H1 (cell line): ENCODE data around the gene PAXIP1. TPM values are rescaled to one million over a fixed set of nuclear protein-coding genes. Genes with fewer than 3 reads are reported as not detected.

Source experiments
- CTCF ChIA-PET: fragments of 300-600 bp; sonication (Branson Sonifier 250); formaldehyde crosslinking; loops from one replicate; lab custom pipeline; 2021; ENCODE audit not compliant: partially characterized antibody; lab: Charles Lee
- POLR2A ChIA-PET: fragments of 300-600 bp; sonication (Branson Sonifier 250); formaldehyde crosslinking; loops from one replicate; lab custom pipeline; 2021; ENCODE audit warnings: inconsistent platforms; ENCODE audit not compliant: partially characterized antibody; lab: Charles Lee
- DNase-seq, 2 experiments: peaks; one replicate each; pipeline versions ENCODE4 v3.0.0 to v3.0.0-alpha.2; 2010 to 2022; ENCODE audit warnings: low spot score in 2 of 2, low read depth in 1 of 2, mixed read lengths in 1 of 2
- FAIRE-seq: peaks from 2 replicates; lab custom pipeline; 2011; peaks lifted over from hg19 to GRCh38; lab: Jason Lieb, UNC
- H2AFZ ChIP-seq: 2 replicates; pipeline ENCODE4 v1.8.1; 2012; ENCODE audit warnings: low read length, inconsistent platforms
- H2AK5ac ChIP-seq: 2 replicates; pipeline ENCODE4 v1.6.1; 2013; ENCODE audit warnings: low read depth, low read length
- H2BK120ac ChIP-seq: replicated peaks from 2 replicates; pipeline ENCODE3; 2013; ENCODE audit warnings: low read depth, low read length, inconsistent platforms
- H2BK12ac ChIP-seq: 2 replicates; pipeline ENCODE4 v1.6.1; 2013; ENCODE audit warnings: low read depth, low read length
- H2BK15ac ChIP-seq: 2 replicates; pipeline ENCODE4 v1.6.1; 2013; ENCODE audit warnings: low read length
- H2BK20ac ChIP-seq: 2 replicates; pipeline ENCODE4 v1.6.1; 2013; ENCODE audit warnings: low read length
- H2BK5ac ChIP-seq: 2 replicates; pipeline ENCODE4 v1.6.1; 2013; ENCODE audit warnings: low read depth, low read length
- H3K14ac ChIP-seq: 2 replicates; pipeline ENCODE4 v1.6.1; 2013; ENCODE audit warnings: inconsistent platforms; ENCODE audit not compliant: insufficient read length
- H3K18ac ChIP-seq: 2 replicates; pipeline ENCODE4 v1.6.1; 2013; ENCODE audit warnings: low read length; ENCODE audit errors: extremely low read depth
- H3K23ac ChIP-seq: 2 replicates; pipeline ENCODE4 v1.6.1; 2013; ENCODE audit warnings: inconsistent platforms; ENCODE audit not compliant: insufficient read length
- H3K23me2 ChIP-seq: 2 replicates; pipeline ENCODE4 v1.6.1; 2013; ENCODE audit warnings: low read depth, low read length
- H3K27ac ChIP-seq: 2 replicates; pipeline ENCODE4 v1.6.1; 2011; ENCODE audit warnings: low read depth, low read length, inconsistent platforms
- H3K27me3 ChIP-seq, 4 experiments: replicated peaks in 1 of 4; 1 replicate in 1 of 4; 2 replicates in 3 of 4; pipeline versions ENCODE4 v1.6.1 to v1.8.1; 2011 to 2013; ENCODE audit warnings: low read length in 3 of 4, mild to moderate bottlenecking in 3 of 4, inconsistent platforms in 2 of 4, mixed read lengths in 2 of 4, moderate library complexity in 1 of 4; ENCODE audit not compliant: control insufficient read depth in 3 of 4, insufficient read depth in 3 of 4; ENCODE audit errors: extremely low read depth in 1 of 4
- H3K36me3 ChIP-seq, 4 experiments: 2 replicates each; pipeline versions ENCODE4 v1.6.1 to v1.8.1; 2011 to 2013; ENCODE audit warnings: mild to moderate bottlenecking in 4 of 4, low read length in 3 of 4, moderate library complexity in 2 of 4, control low read depth in 1 of 4, inconsistent platforms in 1 of 4; ENCODE audit not compliant: insufficient read depth in 4 of 4, control insufficient read depth in 2 of 4
- H3K4ac ChIP-seq: replicated peaks from 2 replicates; pipeline ENCODE3; 2013; ENCODE audit warnings: low read length, low read depth, mixed read lengths, inconsistent platforms; ENCODE audit not compliant: insufficient read length
- H3K4me1 ChIP-seq, 4 experiments: replicated peaks in 1 of 4; 1 replicate in 1 of 4; 2 replicates in 3 of 4; pipeline versions ENCODE4 v1.6.1 to v1.8.1; 2011 to 2013; ENCODE audit warnings: low read length in 3 of 4, inconsistent platforms in 2 of 4, mixed read lengths in 1 of 4; ENCODE audit not compliant: insufficient read depth in 4 of 4, control insufficient read depth in 3 of 4
- H3K4me2 ChIP-seq, 2 experiments: 2 replicates each; pipeline versions ENCODE4 v1.6.1 to v1.8.1; 2011 to 2013; ENCODE audit warnings: low read depth in 2 of 2, low read length in 2 of 2, control low read depth in 1 of 2, inconsistent platforms in 1 of 2, mild to moderate bottlenecking in 1 of 2; ENCODE audit not compliant: insufficient read depth in 1 of 2
- H3K4me3 ChIP-seq, 4 experiments: fragments of 200-600, 300-600 bp in 1 of 4; sonication (generic), shearing (Covaris generic), sonication (Bioruptor Twin) in 1 of 4; 2 replicates each; pipeline versions ENCODE4 v1.5.1 to v1.8.1; 2011 to 2016; ENCODE audit warnings: low read length in 4 of 4, low read depth in 3 of 4, control low read depth in 2 of 4, inconsistent platforms in 2 of 4, mild to moderate bottlenecking in 2 of 4, mixed read lengths in 1 of 4, moderate library complexity in 1 of 4; ENCODE audit not compliant: insufficient read depth in 2 of 4; ENCODE audit errors: extremely low read depth in 1 of 4
- H3K56ac ChIP-seq: replicated peaks from 2 replicates; pipeline ENCODE3; 2013; ENCODE audit warnings: low read depth, mild to moderate bottlenecking, mixed read lengths, low read length, inconsistent platforms; ENCODE audit not compliant: insufficient read length
- H3K79me1 ChIP-seq: 2 replicates; pipeline ENCODE4 v1.6.1; 2013; ENCODE audit warnings: low read depth, low read length, control low read depth
- H3K79me2 ChIP-seq, 2 experiments: 2 replicates each; pipeline versions ENCODE4 v1.6.1 to v1.8.1; 2012 to 2013; ENCODE audit warnings: low read length in 2 of 2, mild to moderate bottlenecking in 2 of 2, inconsistent platforms in 1 of 2; ENCODE audit not compliant: insufficient read depth in 2 of 2, control insufficient read depth in 1 of 2
- H3K9ac ChIP-seq, 4 experiments: replicated peaks in 1 of 4; 1 replicate in 1 of 4; 2 replicates in 3 of 4; pipeline versions ENCODE4 v1.6.1 to v1.8.1; 2011 to 2013; ENCODE audit warnings: low read depth in 3 of 4, low read length in 3 of 4, control low read depth in 2 of 4, mild to moderate bottlenecking in 2 of 4, moderate library complexity in 2 of 4, inconsistent platforms in 1 of 4; ENCODE audit errors: extremely low read depth in 1 of 4
- H3K9me3 ChIP-seq, 2 experiments: 2 replicates each; pipeline versions ENCODE4 v1.6.1 to v1.8.1; 2012 to 2013; ENCODE audit warnings: mild to moderate bottlenecking in 2 of 2, moderate library complexity in 2 of 2, control low read depth in 1 of 2, inconsistent platforms in 1 of 2, low read depth in 1 of 2, low read length in 1 of 2, mixed read lengths in 1 of 2; ENCODE audit not compliant: insufficient read depth in 2 of 2
- H4K20me1 ChIP-seq, 2 experiments: replicated peaks in 1 of 2; 2 replicates each; pipeline versions ENCODE3 to v1.8.1; 2011 to 2013; ENCODE audit warnings: inconsistent platforms in 2 of 2, low read length in 2 of 2, mild to moderate bottlenecking in 1 of 2; ENCODE audit not compliant: insufficient read depth in 2 of 2, control insufficient read depth in 1 of 2
- H4K5ac ChIP-seq: 2 replicates; pipeline ENCODE4 v1.6.1; 2013; ENCODE audit warnings: low read length, low read depth, mixed read lengths, inconsistent platforms; ENCODE audit not compliant: insufficient read length
- H4K8ac ChIP-seq: 2 replicates; pipeline ENCODE4 v1.8.0; 2013; ENCODE audit warnings: mild to moderate bottlenecking, moderate library complexity, low read length, inconsistent platforms; ENCODE audit not compliant: insufficient read depth; ENCODE audit errors: extremely low read depth
- H4K91ac ChIP-seq: replicated peaks from 2 replicates; pipeline ENCODE3; 2013; ENCODE audit warnings: low read length, mixed read lengths, inconsistent platforms; ENCODE audit not compliant: insufficient read length
- ASH2L ChIP-seq: fragments of 200-600, 300-600 bp; sonication (generic); IDR thresholded peaks from one replicate; pipeline ENCODE4 v1.7.1; 2017; ENCODE audit warnings: low read length
- ATF2 ChIP-seq: IDR thresholded peaks from 2 replicates; pipeline ENCODE4 v1.6.1; 2012; ENCODE audit warnings: low read length, inconsistent platforms
- BCL11A ChIP-seq, 2 experiments: IDR thresholded peaks; one replicate each; pipeline ENCODE4 v1.6.1; 2011; ENCODE audit warnings: low read depth in 2 of 2, low read length in 2 of 2, mild to moderate bottlenecking in 2 of 2
- EGR1 ChIP-seq: IDR thresholded peaks from 2 replicates; pipeline ENCODE4 v1.6.1; 2011; ENCODE audit warnings: low read depth, low read length, borderline replicate concordance
- KDM1A ChIP-seq: fragments of 200-600, 300-600 bp; sonication (generic); IDR thresholded peaks from 2 replicates; pipeline ENCODE4 v1.7.1; 2016; ENCODE audit warnings: mild to moderate bottlenecking, low read length, borderline replicate concordance
- MAFK ChIP-seq: IDR thresholded peaks from 2 replicates; pipeline ENCODE4 v1.6.1; 2012; ENCODE audit warnings: low read depth, mild to moderate bottlenecking, improper control_type of control experiment, low read length
- NANOG ChIP-seq: IDR thresholded peaks from 2 replicates; pipeline ENCODE4 v1.6.1; 2011; ENCODE audit warnings: low read length, low read depth, mild to moderate bottlenecking, inconsistent platforms; ENCODE audit not compliant: insufficient read depth, poor library complexity, severe bottlenecking
- POLR2A ChIP-seq, 2 experiments: IDR thresholded peaks; 1 replicate in 1 of 2; 2 replicates in 1 of 2; pipeline ENCODE4 v1.6.1; 2011; ENCODE audit warnings: low read depth in 2 of 2, low read length in 2 of 2, mild to moderate bottlenecking in 2 of 2; ENCODE audit errors: control extremely low read depth in 1 of 2
- RAD21 ChIP-seq, 2 experiments: IDR thresholded peaks in 1 of 2; conservative IDR thresholded peaks in 1 of 2; 2 replicates each; pipeline ENCODE4 v1.6.1; 2011; ENCODE audit warnings: low read depth in 2 of 2, low read length in 2 of 2, improper control_type of control experiment in 1 of 2, inconsistent platforms in 1 of 2, mild to moderate bottlenecking in 1 of 2, moderate library complexity in 1 of 2
- SIN3A ChIP-seq, 2 experiments: IDR thresholded peaks in 1 of 2; conservative IDR thresholded peaks in 1 of 2; 2 replicates each; pipeline ENCODE4 v1.6.1; 2011 to 2012; ENCODE audit warnings: low read length in 2 of 2, improper control_type of control experiment in 1 of 2, low read depth in 1 of 2, mild to moderate bottlenecking in 1 of 2
- TAF1 ChIP-seq: IDR thresholded peaks from 2 replicates; pipeline ENCODE4 v1.6.1; 2011; ENCODE audit warnings: mild to moderate bottlenecking, low read depth, low read length
- TAF7 ChIP-seq: optimal IDR thresholded peaks from 2 replicates; pipeline ENCODE3; 2011; ENCODE audit warnings: low read depth, mild to moderate bottlenecking, inconsistent platforms, low read length, moderate library complexity, borderline replicate concordance
- WGBS, 2 experiments: shearing (Covaris generic) in 1 of 2; methylation state at CpG; one replicate each; pipeline versions ENCODE4 v1.1.6 to v1.1.7; 2013 to 2015; ENCODE audit warnings: low lambda C conversion rate in 2 of 2, mixed read lengths in 2 of 2, inconsistent platforms in 1 of 2, low coverage in 1 of 2, missing lambda C conversion rate in 1 of 2; ENCODE audit not compliant: insufficient replicate concordance in 2 of 2, insufficient coverage in 1 of 2, insufficient read length in 1 of 2; ENCODE audit errors: extremely low coverage in 1 of 2, missing lambda C conversion rate in 1 of 2; 5-methylcytosine and 5-hydroxymethylcytosine counted together
- polyA plus RNA-seq, 7 experiments: library from polyadenylated mRNA; depleted of rRNA in 3 of 7; stranded (reverse) in 5 of 7; unstranded in 2 of 7; fragments of >200 nt in 5 of 7; fragments of 200-250 nt in 2 of 7; gene quantifications; 1 replicate in 5 of 7; 2 replicates in 1 of 7; 4 replicates in 1 of 7; pipeline versions ENCODE4 v1.2.1 to v1.2.3, GENCODE V29; 2011 to 2013; ENCODE audit warnings: missing spikeins in 2 of 7, mixed read lengths in 2 of 7
- total RNA-seq: library from RNA; stranded (reverse); fragmentation: NEBNext Ultra II Directional; extraction: Animal tissue kit (Norgen Biotek cat#: 25700); gene quantifications from 2 replicates; pipeline ENCODE4 v1.2.1, GENCODE V29; 2021

The PAXIP1 gene
- total and polyA plus RNA-seq, 2 of the 8 experiments (the other 6 are each of a cell fraction or from before 2014, with no cell fraction given) = 32.4 to 32.8 TPM

GRCh38 chr7:154918741-154919140 is 84.2 kb downstream of the PAXIP1 start:
- ChIA-PET POLR2A (no interaction called here), CTCF (interaction anchor here (2.2 to 3.7 kb wide), 2 partner anchors 9 to 34 kb away, joined by 10 to 26 read pairs; no protein-coding TSS in a partner anchor)
- H3K23me2 ChIP-seq = no peaks in the 10 kb centered on the region; the same call in 1 of the 2 replicates
- no peak overlapping the region for H2BK120ac ChIP-seq
- peaks cover 0 to 9% (median 7%) of the 10 kb centered on the region in 4 experiments; a peak in 5 of 7 replicates for H3K27me3 ChIP-seq
- H4K20me1 ChIP-seq = no peaks in the 10 kb centered on the region
- WGBS, 2 experiments = 83% methylated on average over 6 of the region's 6 CpGs; no CpG with 5 or more reads in 1 of the 2 experiments
- no peaks in the 10 kb centered on the region for H3K79me2 ChIP-seq
- no peak overlapping the region for H4K5ac ChIP-seq
- no peak overlapping the region for H4K8ac ChIP-seq
- no peaks in the 10 kb centered on the region for H3K9me3 ChIP-seq
- H3K56ac ChIP-seq = no peak overlapping the region
- no peak overlapping the region for H3K18ac ChIP-seq
- no peak overlapping the region for H3K14ac ChIP-seq
- H2AFZ ChIP-seq = no peak overlapping the region
- H3K27ac ChIP-seq = no peak overlapping the region
- H3K79me1 ChIP-seq = no peaks in the 10 kb centered on the region
- no peak overlapping the region for H4K91ac ChIP-seq
- no peak overlapping the region for H3K4me2 ChIP-seq
- no peak overlapping the region for H3K4me3 ChIP-seq
- no peak for TF ChIP-seq TAF1
- TF ChIP-seq EGR1 = no peak
- TF ChIP-seq TAF7 = no peak
- no peak for TF ChIP-seq POLR2A (IDR thresholded peaks at IDR 0.05; ENCODE audit: control extremely low read depth in 1 of 2, low read depth in 2 of 2, low read length in 2 of 2)
- TF ChIP-seq ASH2L = no peak
- TF ChIP-seq RAD21 (IDR thresholded peaks at IDR 0.05 in 1 of 2, conservative IDR thresholded peaks at IDR 0.05 in 1 of 2; ENCODE audit: low read depth in 2 of 2, low read length in 2 of 2) = no peak
- no peak for TF ChIP-seq MAFK
- TF ChIP-seq NANOG = no peak
- no peak for TF ChIP-seq ATF2
- no peak for TF ChIP-seq SIN3A (conservative IDR thresholded peaks at IDR 0.05 in 1 of 2, IDR thresholded peaks at IDR 0.05 in 1 of 2; ENCODE audit: low read depth in 1 of 2, low read length in 2 of 2)
- TF ChIP-seq KDM1A = no peak
- TF ChIP-seq BCL11A (IDR thresholded peaks at IDR 0.05; ENCODE audit: low read depth in 2 of 2, low read length in 2 of 2) = no peak
- H3K4me1 ChIP-seq = peaks cover 0 to 2% (median 0%) of the 10 kb centered on the region in 4 experiments; a peak in 3 of 7 replicates
- FAIRE-seq (no peak), DNase-seq (no peak)
- H3K36me3 ChIP-seq = no peaks in the 10 kb centered on the region
- H2AK5ac ChIP-seq = no peak overlapping the region
- no peak overlapping the region for H2BK12ac ChIP-seq
- H3K4ac ChIP-seq = no peak overlapping the region
- H2BK15ac ChIP-seq = no peak overlapping the region
- H3K9ac ChIP-seq = no peak overlapping the region
- H2BK20ac ChIP-seq = no peak overlapping the region
- H3K23ac ChIP-seq = no peak overlapping the region
- no peak overlapping the region for H2BK5ac ChIP-seq
